Measurements from ENCODE around the gene RHOG.

The RHOG gene

DNA sequence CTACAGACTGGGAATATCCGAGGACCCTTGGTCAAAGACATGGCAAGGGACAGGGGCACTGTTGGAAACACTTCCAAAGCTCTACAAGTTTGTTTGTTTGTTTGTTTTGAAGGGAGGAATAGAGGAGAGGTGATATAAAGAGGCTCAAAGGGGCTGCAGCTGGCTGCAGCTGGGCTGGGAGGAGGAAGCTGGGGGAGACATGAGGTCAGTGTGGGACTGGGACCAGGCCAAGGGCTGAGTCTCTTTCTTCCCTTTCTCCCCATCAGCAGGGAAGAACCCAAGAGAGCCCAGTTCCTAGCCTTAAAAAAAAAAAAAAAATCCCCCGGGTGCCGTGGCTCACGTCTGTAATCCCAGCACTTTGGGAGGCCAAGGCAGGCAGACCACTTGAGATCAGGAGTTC, 5.0 kb downstream of the RHOG start:
- Mint-ChIP-seq H3K36me3 (ENCODE audit: low read depth) (peaks cover 17% of the 10 kb centered on the region), H3K4me3 (no peak overlapping the region), H3K27ac (peak overlapping the region; percentile 63), H3K4me1 (peaks cover 52% of the 10 kb centered on the region), H3K9me3 (no peaks in the 10 kb centered on the region), H3K27me3 (ENCODE audit: low read depth, poor library complexity) (no peaks in the 10 kb centered on the region)
- no peak for DNase-seq
- TF ChIP-seq, protein P1, sequence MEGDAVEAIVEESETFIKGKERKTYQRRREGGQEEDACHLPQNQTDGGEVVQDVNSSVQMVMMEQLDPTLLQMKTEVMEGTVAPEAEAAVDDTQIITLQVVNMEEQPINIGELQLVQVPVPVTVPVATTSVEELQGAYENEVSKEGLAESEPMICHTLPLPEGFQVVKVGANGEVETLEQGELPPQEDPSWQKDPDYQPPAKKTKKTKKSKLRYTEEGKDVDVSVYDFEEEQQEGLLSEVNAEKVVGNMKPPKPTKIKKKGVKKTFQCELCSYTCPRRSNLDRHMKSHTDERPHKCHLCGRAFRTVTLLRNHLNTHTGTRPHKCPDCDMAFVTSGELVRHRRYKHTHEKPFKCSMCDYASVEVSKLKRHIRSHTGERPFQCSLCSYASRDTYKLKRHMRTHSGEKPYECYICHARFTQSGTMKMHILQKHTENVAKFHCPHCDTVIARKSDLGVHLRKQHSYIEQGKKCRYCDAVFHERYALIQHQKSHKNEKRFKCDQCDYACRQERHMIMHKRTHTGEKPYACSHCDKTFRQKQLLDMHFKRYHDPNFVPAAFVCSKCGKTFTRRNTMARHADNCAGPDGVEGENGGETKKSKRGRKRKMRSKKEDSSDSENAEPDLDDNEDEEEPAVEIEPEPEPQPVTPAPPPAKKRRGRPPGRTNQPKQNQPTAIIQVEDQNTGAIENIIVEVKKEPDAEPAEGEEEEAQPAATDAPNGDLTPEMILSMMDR (IDR thresholded peaks at IDR 0.05), result no peak

DNA sequence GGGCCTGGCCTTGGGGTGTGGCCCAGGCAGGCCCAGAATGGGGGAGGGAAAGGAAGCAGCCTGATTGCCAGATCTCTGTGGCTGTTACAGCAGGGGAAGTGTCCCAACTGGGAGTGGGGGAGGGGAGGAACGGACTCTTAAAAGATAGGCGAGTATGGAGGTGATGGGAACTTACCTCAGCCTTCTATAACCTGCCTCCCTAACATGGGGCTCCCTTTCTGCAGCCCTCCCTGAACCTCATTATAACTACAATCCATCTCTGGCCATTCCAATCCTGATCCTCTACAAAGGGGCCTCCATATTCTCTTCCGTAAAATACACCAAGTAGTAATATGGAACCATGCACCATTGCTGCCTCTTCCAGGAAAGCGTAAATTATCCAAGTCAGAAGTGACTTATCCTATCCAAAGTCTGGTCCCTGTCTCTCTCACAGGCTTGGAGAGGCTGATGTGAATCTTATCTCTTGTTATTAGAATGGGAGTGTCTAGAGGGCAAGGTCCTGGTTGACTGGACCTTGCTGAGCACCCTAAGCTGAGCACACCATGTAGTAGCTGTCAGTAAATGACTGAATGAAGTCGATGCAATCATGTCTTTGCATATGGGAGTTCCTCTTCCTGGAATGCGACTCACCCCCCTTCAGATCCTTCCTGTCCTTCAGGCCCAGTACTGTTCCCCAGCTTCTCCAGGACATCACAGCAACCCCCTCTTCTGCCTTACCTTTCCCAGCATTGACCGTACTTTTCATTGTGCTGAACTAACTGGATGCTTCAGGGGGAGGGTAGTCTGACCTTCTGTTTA, 5.9 kb downstream of the RHOG start:
- no peak for DNase-seq
- Mint-ChIP-seq H3K9me3 (no peaks in the 10 kb centered on the region), H3K4me1 (peaks cover 48% of the 10 kb centered on the region), H3K27ac (peak overlapping the region; percentile 65), H3K27me3 (ENCODE audit: low read depth, poor library complexity) (no peaks in the 10 kb centered on the region), H3K4me3 (no peak overlapping the region), H3K36me3 (ENCODE audit: low read depth) (peaks cover 26% of the 10 kb centered on the region)
- TF ChIP-seq, protein P1 (IDR thresholded peaks at IDR 0.05), result no peak

DNA sequence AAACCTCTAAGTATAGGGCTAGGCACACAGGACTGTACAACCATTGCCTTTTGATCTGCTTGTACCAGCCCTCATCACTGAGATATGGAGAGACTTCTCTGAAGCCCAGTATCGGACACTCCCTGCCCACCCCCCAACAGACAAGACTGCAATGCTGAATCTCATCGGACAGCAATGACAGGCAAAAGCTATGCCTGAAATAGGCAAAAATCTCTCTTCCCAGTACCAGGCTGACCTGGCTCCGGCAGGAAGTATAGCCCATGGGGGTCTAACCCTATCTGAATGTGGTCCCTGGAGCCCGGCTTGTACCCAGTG, 6.5 kb downstream of the RHOG start:
- Mint-ChIP-seq H3K27ac (peak overlapping the region; percentile 65), H3K27me3 (ENCODE audit: low read depth, poor library complexity) (no peaks in the 10 kb centered on the region), H3K4me1 (peaks cover 43% of the 10 kb centered on the region), H3K4me3 (no peak overlapping the region), H3K36me3 (ENCODE audit: low read depth) (peaks cover 32% of the 10 kb centered on the region), H3K9me3 (no peaks in the 10 kb centered on the region)
- TF ChIP-seq, protein P1 (IDR thresholded peaks at IDR 0.05), result no peak
- DNase-seq, result no peak

DNA sequence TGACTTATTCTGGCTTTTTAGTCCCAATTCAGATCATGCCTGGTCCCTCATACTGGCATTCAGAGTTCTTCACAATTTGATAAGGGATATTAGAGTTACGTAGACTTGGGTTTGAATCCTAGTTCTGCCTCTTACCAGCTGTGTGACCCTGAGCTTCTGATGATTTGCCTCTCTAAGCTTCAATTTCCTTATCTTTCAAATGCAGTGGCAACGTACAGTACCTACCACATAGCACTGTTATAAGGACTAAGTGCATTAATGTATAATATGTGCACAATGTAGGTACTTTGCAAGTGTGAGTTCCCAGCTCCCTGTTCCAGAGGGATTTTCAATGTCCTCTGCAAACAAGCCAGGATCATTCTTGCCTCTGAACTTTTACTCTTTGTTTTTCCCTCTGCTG, 7.3 kb downstream of the RHOG start:
- Mint-ChIP-seq H3K4me3 (no peak overlapping the region), H3K27ac (no peak overlapping the region), H3K9me3 (no peaks in the 10 kb centered on the region), H3K27me3 (ENCODE audit: low read depth, poor library complexity) (no peaks in the 10 kb centered on the region), H3K4me1 (peaks cover 34% of the 10 kb centered on the region), H3K36me3 (ENCODE audit: low read depth) (peaks cover 33% of the 10 kb centered on the region)
- TF ChIP-seq, protein P1 (IDR thresholded peaks at IDR 0.05), result no peak
- DNase-seq, result no peak

DNA sequence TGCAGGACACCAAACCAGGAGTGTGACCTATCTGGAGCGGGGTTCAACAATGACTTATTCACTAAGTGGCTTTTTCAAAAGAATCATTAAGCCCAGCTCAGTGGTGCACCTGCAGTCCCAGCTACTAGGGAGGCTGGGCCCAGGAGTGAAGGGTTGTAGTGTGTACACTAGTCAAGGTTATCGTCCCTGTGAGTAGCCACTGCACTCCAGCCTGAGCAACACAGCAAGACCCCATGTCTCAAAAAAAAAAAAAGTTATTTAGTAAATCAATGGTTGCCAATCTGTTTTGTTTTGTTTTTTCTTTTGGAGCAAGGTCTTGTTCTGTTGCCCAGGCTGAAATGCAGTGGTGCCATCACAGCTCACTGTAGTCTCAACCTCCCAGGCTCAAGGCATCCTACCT, 7.9 kb downstream of the RHOG start:
- no peaks in the 10 kb centered on the region for H3K27me3 Mint-ChIP-seq (ENCODE audit: low read depth, poor library complexity)
- no peak overlapping the region for H3K27ac Mint-ChIP-seq
- no peak for DNase-seq
- H3K36me3 Mint-ChIP-seq (ENCODE audit: low read depth), result peaks cover 38% of the 10 kb centered on the region
- H3K9me3 Mint-ChIP-seq, result no peaks in the 10 kb centered on the region
- TF ChIP-seq, protein P1 (IDR thresholded peaks at IDR 0.05), result no peak
- no peak overlapping the region for H3K4me3 Mint-ChIP-seq
- peaks cover 28% of the 10 kb centered on the region for H3K4me1 Mint-ChIP-seq
